Rectal smooth muscle tissue (tissue), 1 donor: ENCODE results near the gene FECH.

ENCODE experiments used
- H3K27ac ChIP-seq: one replicate; pipeline ENCODE4 v1.7.0; 2013; ENCODE audit warnings: low read depth, low read length, inconsistent platforms
- H3K27me3 ChIP-seq: one replicate; pipeline ENCODE4 v1.7.0; 2013; ENCODE audit warnings: low read length; ENCODE audit not compliant: control insufficient read depth, insufficient read depth
- H3K36me3 ChIP-seq: one replicate; pipeline ENCODE4 v1.7.0; 2013; ENCODE audit warnings: low read length; ENCODE audit not compliant: control insufficient read depth, insufficient read depth
- H3K4me1 ChIP-seq: one replicate; pipeline ENCODE4 v1.7.0; 2013; ENCODE audit warnings: low read length; ENCODE audit not compliant: control insufficient read depth, insufficient read depth
- H3K4me3 ChIP-seq: one replicate; pipeline ENCODE4 v1.7.0; 2013; ENCODE audit warnings: low read length
- H3K9ac ChIP-seq: one replicate; pipeline ENCODE4 v1.7.0; 2013; ENCODE audit warnings: low read length

The FECH gene

DNA sequence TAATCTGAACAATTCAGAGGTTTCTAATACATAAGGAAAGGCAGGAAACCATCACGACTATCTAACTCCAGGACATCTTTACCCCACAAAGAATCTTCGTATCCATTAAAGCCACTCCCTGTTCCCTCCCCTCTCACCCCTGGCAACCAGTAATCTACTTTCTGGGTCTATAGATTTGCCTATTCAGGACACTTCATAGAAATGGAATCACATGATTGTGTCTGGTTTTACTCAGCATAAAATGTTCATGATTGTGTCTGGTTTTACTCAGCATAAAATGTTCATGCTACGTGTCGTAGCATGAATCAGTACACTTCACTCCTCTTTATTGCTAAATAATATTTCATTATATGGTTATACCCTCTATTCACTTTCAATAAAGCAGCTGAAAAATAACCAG lies 11.6 kb downstream of the FECH start:
- Histone ChIP-seq H3K27ac (peak overlapping the region; percentile 37), H3K9ac (no peak overlapping the region), H3K36me3 (peaks cover 9% of the 10 kb centered on the region), H3K4me3 (no peak overlapping the region), H3K4me1 (no peaks in the 10 kb centered on the region), H3K27me3 (no peaks in the 10 kb centered on the region)

DNA sequence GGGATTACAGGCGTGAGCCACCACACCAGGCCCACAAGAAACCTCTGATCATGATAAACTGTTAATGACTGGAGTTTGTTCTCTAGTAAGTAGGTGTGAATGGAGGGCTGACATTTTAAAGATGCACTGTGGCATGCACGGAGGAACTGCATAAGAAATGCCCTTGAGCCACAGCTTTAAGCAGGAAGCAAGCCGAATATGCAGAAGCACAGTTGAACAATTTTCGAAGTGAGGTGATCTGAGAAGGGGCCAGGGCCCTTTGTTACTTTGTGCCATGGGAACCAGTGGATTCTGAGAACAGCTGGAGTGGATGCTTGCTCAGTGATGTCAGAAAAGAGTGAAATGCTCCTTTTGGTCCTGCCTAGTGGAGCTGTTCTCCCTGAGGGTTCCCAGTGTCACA lies 16.3 kb downstream of the FECH start:
- peaks cover 20% of the 10 kb centered on the region for H3K36me3 ChIP-seq
- H3K27me3 ChIP-seq, result no peaks in the 10 kb centered on the region
- no peaks in the 10 kb centered on the region for H3K4me1 ChIP-seq
- no peak overlapping the region for H3K27ac ChIP-seq
- H3K9ac ChIP-seq, result no peak overlapping the region
- no peak overlapping the region for H3K4me3 ChIP-seq

DNA sequence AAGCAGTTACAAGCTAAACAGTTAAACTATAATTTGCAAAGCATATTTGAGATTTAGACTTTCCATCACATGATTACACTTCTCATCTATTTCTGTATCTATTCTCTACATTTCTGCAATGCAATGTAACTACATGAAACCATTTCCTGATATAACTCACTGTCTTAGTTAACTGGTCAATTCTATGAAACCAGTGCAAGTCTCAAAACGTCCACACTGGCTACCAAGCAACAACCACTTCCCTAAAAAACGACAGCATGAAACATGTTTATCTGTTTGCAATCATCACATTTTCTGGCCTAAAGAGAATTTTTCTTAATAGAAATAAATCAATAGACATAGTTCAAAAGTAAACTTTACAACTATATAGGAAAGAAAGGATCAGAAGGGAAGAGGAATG lies 17.4 kb downstream of the FECH start:
- H3K27ac ChIP-seq, result no peak overlapping the region
- H3K36me3 ChIP-seq, result peaks cover 22% of the 10 kb centered on the region
- no peaks in the 10 kb centered on the region for H3K4me1 ChIP-seq
- H3K4me3 ChIP-seq, result no peak overlapping the region
- H3K9ac ChIP-seq, result no peak overlapping the region
- no peaks in the 10 kb centered on the region for H3K27me3 ChIP-seq

DNA sequence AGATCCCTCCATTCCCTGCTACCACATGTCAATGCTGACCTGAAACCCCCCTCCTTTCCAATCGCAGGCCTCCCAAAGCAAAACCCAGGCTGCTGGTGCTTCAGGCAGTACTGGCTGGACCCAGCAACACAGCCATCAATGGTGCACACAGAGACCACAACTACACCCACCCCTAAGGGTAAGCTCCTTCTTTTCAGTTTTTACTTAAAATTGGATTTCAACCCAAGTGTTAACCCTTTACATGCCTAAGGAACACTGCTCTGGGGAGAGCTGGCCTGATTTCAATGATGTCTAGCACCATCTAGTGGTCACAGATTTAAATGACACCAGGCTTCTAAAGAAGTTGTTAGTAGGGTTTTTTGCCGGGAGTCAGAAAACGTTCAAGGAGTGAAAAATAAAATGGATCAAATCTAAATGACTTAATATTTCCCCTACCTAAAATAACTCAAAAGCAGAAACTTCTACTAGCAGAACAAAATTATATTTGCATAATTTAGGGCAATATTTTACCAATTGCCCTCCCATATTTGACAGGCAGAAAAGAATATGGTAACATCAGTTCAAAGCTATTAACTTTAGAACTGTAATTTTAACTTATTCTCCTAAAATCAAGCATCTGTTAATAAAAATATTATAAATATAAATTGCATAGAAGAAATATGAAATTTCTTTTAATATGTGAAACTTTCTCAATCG lies 24.6 kb downstream of the FECH start:
- H3K27ac ChIP-seq, result no peak overlapping the region
- no peaks in the 10 kb centered on the region for H3K27me3 ChIP-seq
- H3K9ac ChIP-seq, result no peak overlapping the region
- H3K4me1 ChIP-seq, result no peaks in the 10 kb centered on the region
- peaks cover 2% of the 10 kb centered on the region for H3K36me3 ChIP-seq
- no peak overlapping the region for H3K4me3 ChIP-seq

- Histone ChIP-seq H3K4me1 (no peaks in the 10 kb centered on the region), H3K27me3 (no peaks in the 10 kb centered on the region), H3K36me3 (peaks cover 2% of the 10 kb centered on the region), H3K9ac (no peak overlapping the region), H3K27ac (no peak overlapping the region), H3K4me3 (no peak overlapping the region)
These were observed 25.2 kb downstream of the FECH start for GRCh38 chr18:57561261-57561660.

- Histone ChIP-seq H3K9ac (no peak overlapping the region), H3K36me3 (peaks cover 6% of the 10 kb centered on the region), H3K27me3 (no peaks in the 10 kb centered on the region), H3K27ac (no peak overlapping the region), H3K4me3 (no peak overlapping the region), H3K4me1 (no peaks in the 10 kb centered on the region)
These were observed 27.2 kb downstream of the FECH start for GRCh38 chr18:57559314-57559713.

GRCh38 chr18:57555134-57555533 lies 31.4 kb downstream of the FECH start:
- no peak overlapping the region for H3K4me3 ChIP-seq
- H3K27ac ChIP-seq, result no peak overlapping the region
- H3K9ac ChIP-seq, result no peak overlapping the region
- no peaks in the 10 kb centered on the region for H3K27me3 ChIP-seq
- peaks cover 10% of the 10 kb centered on the region for H3K36me3 ChIP-seq
- H3K4me1 ChIP-seq, result no peaks in the 10 kb centered on the region

- Histone ChIP-seq H3K4me3 (no peak overlapping the region), H3K4me1 (no peaks in the 10 kb centered on the region), H3K27me3 (no peaks in the 10 kb centered on the region), H3K9ac (no peak overlapping the region), H3K36me3 (peaks cover 15% of the 10 kb centered on the region), H3K27ac (no peak overlapping the region)
These were observed 36.0 kb downstream of the FECH start for GRCh38 chr18:57550510-57550909.

GRCh38 chr18:57547260-57547659 lies 39.2 kb downstream of the FECH start:
- H3K27ac ChIP-seq, result no peak overlapping the region
- H3K27me3 ChIP-seq, result no peaks in the 10 kb centered on the region
- peaks cover 8% of the 10 kb centered on the region for H3K36me3 ChIP-seq
- no peak overlapping the region for H3K4me3 ChIP-seq
- no peaks in the 10 kb centered on the region for H3K4me1 ChIP-seq
- no peak overlapping the region for H3K9ac ChIP-seq

- H3K27ac ChIP-seq, result no peak overlapping the region
- no peaks in the 10 kb centered on the region for H3K4me1 ChIP-seq
- no peak overlapping the region for H3K9ac ChIP-seq
These were observed 41.4 kb downstream of the FECH start for GRCh38 chr18:57544936-57545660.

GRCh38 chr18:57543560-57543959 lies 42.9 kb downstream of the FECH start:
- Histone ChIP-seq H3K4me1 (no peaks in the 10 kb centered on the region), H3K9ac (no peak overlapping the region), H3K4me3 (no peak overlapping the region), H3K27ac (no peak overlapping the region), H3K36me3 (no peaks in the 10 kb centered on the region), H3K27me3 (no peaks in the 10 kb centered on the region)

More at GRCh38 chr18:57544936-57545660, 41.4 kb downstream of the FECH start:
- H3K36me3 ChIP-seq, result peaks cover 5% of the 10 kb centered on the region
- no peaks in the 10 kb centered on the region for H3K27me3 ChIP-seq
- H3K4me3 ChIP-seq, result no peak overlapping the region

- H3K27ac ChIP-seq, result no peak overlapping the region
These were observed 43.6 kb downstream of the FECH start for GRCh38 chr18:57542812-57543427.

More at GRCh38 chr18:57542812-57543427, 43.6 kb downstream of the FECH start:
- Histone ChIP-seq H3K4me3 (no peak overlapping the region), H3K27me3 (no peaks in the 10 kb centered on the region), H3K9ac (no peak overlapping the region), H3K4me1 (no peaks in the 10 kb centered on the region), H3K36me3 (no peaks in the 10 kb centered on the region)
